GM12892 (cell line): ENCODE data around the gene RASL12.

Experiments used
- POLR2A ChIP-seq: IDR thresholded peaks from 2 replicates; pipeline ENCODE4 v1.6.1; 2011; ENCODE audit warnings: low read depth, low read length, control low read depth
- POLR2AphosphoS5 ChIP-seq: IDR thresholded peaks from 2 replicates; pipeline ENCODE4 v1.6.1; 2011; ENCODE audit warnings: low read depth, low read length, control low read depth
- TAF1 ChIP-seq: IDR thresholded peaks from 2 replicates; pipeline ENCODE4 v1.6.1; 2011; ENCODE audit warnings: low read depth, mild to moderate bottlenecking, control low read depth, low read length, borderline replicate concordance

- no peak for TF ChIP-seq POLR2A
- no peak for TF ChIP-seq TAF1
- no peak for TF ChIP-seq POLR2AphosphoS5
These were observed 4.8 kb upstream of the RASL12 start for GRCh38 chr15:65072617-65073016.
